Measurements from ENCODE around the gene EIF4E1B. TPM values are rescaled to one million over a fixed set of nuclear protein-coding genes. Genes with fewer than 3 reads are reported as not detected.

Gene EIF4E1B
- total RNA-seq, 1 donor from 2014 or later: not detected

DNA sequence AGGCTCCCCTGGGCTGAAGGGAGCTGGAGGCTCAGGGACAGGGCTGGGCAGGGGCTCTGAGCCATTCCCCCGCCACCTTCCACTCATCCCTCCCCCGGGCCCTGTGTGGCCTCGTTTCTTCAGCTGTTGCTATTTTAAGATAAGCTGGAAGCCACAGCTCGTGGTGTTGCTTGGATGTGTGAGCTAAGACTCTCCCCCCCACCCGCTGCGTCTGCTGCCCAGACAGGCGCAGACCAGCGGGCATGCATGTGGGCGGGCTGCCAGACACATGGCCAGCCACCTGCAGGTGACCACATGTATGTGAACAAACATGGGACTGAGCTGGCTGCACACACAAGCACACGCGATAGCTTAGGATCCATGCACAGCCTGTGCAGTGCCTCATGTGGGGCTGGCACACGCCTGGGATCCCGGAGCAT lies 8.8 kb upstream of the EIF4E1B start:
- no peaks in the 10 kb centered on the region for H3K9me3 Mint-ChIP-seq (ENCODE audit: unreplicated experiment)
- no peak overlapping the region for H3K27ac Mint-ChIP-seq (ENCODE audit: unreplicated experiment)
- H3K4me1 Mint-ChIP-seq (ENCODE audit: unreplicated experiment): peaks cover 10% of the 10 kb centered on the region
- DNase-seq (ENCODE audit: extremely low spot score, unreplicated experiment): no peak
- no peak overlapping the region for H3K4me3 Mint-ChIP-seq (ENCODE audit: unreplicated experiment)
- H3K27me3 Mint-ChIP-seq (ENCODE audit: unreplicated experiment): peaks cover 54% of the 10 kb centered on the region
- H3K36me3 Mint-ChIP-seq (ENCODE audit: unreplicated experiment): no peaks in the 10 kb centered on the region
- TF ChIP-seq, protein P1, sequence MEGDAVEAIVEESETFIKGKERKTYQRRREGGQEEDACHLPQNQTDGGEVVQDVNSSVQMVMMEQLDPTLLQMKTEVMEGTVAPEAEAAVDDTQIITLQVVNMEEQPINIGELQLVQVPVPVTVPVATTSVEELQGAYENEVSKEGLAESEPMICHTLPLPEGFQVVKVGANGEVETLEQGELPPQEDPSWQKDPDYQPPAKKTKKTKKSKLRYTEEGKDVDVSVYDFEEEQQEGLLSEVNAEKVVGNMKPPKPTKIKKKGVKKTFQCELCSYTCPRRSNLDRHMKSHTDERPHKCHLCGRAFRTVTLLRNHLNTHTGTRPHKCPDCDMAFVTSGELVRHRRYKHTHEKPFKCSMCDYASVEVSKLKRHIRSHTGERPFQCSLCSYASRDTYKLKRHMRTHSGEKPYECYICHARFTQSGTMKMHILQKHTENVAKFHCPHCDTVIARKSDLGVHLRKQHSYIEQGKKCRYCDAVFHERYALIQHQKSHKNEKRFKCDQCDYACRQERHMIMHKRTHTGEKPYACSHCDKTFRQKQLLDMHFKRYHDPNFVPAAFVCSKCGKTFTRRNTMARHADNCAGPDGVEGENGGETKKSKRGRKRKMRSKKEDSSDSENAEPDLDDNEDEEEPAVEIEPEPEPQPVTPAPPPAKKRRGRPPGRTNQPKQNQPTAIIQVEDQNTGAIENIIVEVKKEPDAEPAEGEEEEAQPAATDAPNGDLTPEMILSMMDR (IDR thresholded peaks at IDR 0.05): no peak

DNA sequence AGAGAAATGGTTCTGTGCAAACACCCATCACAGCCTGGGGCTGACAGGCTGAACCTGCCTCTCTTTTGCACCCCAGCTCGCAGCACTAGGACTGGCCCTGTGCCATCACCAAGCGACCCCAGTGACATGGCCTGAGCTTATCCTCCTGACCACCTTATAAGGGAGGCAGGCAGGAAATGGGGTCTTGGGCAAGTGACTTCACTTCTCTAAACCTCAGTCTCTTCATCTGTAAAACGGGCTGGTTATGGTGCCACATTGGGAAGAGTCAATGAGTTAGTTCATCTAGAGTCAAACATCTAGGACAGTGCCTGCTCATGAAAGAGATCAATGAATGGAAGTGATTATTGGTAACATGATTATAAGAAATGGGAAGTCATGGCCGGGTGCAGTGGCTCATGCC lies 6.3 kb upstream of the EIF4E1B start:
- H3K36me3 Mint-ChIP-seq (ENCODE audit: unreplicated experiment): no peaks in the 10 kb centered on the region
- H3K27ac Mint-ChIP-seq (ENCODE audit: unreplicated experiment): no peak overlapping the region
- H3K4me3 Mint-ChIP-seq (ENCODE audit: unreplicated experiment): no peak overlapping the region
- no peak for DNase-seq (ENCODE audit: extremely low spot score, unreplicated experiment)
- TF ChIP-seq, protein P1 (IDR thresholded peaks at IDR 0.05): no peak
- H3K4me1 Mint-ChIP-seq (ENCODE audit: unreplicated experiment): peaks cover 9% of the 10 kb centered on the region
- no peaks in the 10 kb centered on the region for H3K9me3 Mint-ChIP-seq (ENCODE audit: unreplicated experiment)
- peaks cover 60% of the 10 kb centered on the region for H3K27me3 Mint-ChIP-seq (ENCODE audit: unreplicated experiment)

DNA sequence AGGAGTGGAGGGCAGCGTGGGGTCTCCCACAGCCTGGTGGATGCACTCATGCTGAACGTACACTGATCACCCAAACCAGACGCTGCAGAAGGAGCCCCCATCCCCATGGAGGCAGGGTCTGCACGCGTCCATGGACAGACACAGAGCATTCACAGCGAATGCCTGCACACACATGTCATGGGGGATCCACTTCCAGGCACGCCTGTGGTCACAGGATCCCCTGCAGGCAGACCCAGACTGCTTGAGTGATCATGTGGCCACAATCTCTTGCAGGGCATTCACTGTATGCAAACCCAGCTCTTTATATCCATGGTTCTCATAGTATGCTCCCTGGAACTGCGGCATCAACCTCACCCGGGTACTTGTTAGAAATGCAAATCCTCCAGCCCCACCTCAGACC lies 5.5 kb upstream of the EIF4E1B start:
- Mint-ChIP-seq H3K36me3 (ENCODE audit: unreplicated experiment) (no peaks in the 10 kb centered on the region), H3K4me3 (ENCODE audit: unreplicated experiment) (no peak overlapping the region), H3K27me3 (ENCODE audit: unreplicated experiment) (peaks cover 64% of the 10 kb centered on the region), H3K9me3 (ENCODE audit: unreplicated experiment) (no peaks in the 10 kb centered on the region), H3K4me1 (ENCODE audit: unreplicated experiment) (peaks cover 14% of the 10 kb centered on the region), H3K27ac (ENCODE audit: unreplicated experiment) (no peak overlapping the region)
- DNase-seq (ENCODE audit: extremely low spot score, unreplicated experiment): no peak
- TF ChIP-seq, protein P1 (IDR thresholded peaks at IDR 0.05): no peak

DNA sequence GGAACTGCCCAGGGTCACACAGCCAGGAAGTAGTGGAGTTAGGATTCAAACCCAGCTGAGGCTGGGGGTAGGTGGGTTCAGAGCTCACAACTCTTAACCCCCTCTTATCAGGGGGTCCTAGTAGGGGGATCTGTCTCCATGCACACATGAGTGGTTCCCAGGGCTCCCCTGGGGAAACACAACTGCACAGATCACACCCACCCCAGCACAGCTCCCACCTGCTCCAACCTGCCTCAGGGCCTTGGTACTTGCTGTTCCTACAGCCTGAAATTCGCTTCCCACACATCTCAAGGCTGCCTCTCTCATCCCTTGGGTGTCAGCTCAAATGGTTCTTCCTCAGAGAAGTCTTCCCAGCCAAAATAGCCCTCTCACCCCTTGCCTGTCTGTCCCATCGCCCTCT lies 5.0 kb upstream of the EIF4E1B start:
- no peak overlapping the region for H3K4me3 Mint-ChIP-seq (ENCODE audit: unreplicated experiment)
- H3K4me1 Mint-ChIP-seq (ENCODE audit: unreplicated experiment): peaks cover 9% of the 10 kb centered on the region
- no peak overlapping the region for H3K27ac Mint-ChIP-seq (ENCODE audit: unreplicated experiment)
- no peaks in the 10 kb centered on the region for H3K9me3 Mint-ChIP-seq (ENCODE audit: unreplicated experiment)
- H3K27me3 Mint-ChIP-seq (ENCODE audit: unreplicated experiment): peaks cover 59% of the 10 kb centered on the region
- no peak for DNase-seq (ENCODE audit: extremely low spot score, unreplicated experiment)
- TF ChIP-seq, protein P1 (IDR thresholded peaks at IDR 0.05): no peak
- H3K36me3 Mint-ChIP-seq (ENCODE audit: unreplicated experiment): no peaks in the 10 kb centered on the region

DNA sequence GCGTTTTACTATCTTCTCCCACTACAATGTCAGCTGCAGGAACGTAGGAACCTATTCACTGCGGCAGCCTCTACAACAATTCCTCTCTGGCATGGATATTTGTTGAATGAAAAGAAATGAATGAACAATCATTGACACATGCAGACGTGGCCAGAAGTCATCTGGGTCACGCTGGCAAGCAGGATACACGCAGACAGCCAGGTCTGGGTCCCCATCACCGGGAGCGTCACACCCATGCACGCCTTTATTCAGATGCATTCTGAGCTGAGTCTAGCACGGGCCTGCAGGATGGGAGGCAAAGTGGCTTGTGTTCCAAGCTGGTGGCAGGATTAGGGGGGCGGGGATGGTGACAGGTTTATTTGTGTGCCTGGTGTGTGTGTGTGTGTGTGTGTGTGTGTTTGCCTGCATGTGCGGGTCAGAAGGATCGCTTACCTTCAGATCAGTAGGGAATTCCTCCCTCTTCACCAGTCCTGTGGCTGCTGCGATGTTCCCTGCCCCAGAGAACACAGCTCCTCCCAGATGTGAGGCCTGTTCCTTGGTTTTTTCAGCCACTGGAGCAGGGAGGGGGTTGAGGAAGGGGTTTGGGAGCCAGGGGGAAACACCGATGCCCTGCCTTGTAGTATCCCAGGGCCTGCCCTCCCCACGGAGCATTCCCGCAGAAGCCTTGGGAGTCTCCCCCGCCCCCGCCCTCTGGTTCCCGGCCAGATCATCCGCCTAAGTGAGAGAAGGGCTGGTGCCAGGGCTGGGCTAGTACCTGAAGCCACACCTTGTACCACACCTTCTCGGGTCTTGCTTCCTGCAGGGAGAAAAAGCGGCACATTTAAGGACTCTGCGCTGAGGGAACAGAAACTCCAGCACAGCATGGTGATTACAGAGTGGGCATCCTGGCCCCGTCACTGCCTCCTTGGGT lies 4.3 kb upstream of the EIF4E1B start:
- no peak for DNase-seq (ENCODE audit: extremely low spot score, unreplicated experiment)
- Mint-ChIP-seq H3K36me3 (ENCODE audit: unreplicated experiment) (no peaks in the 10 kb centered on the region), H3K27me3 (ENCODE audit: unreplicated experiment) (peaks cover 61% of the 10 kb centered on the region), H3K9me3 (ENCODE audit: unreplicated experiment) (no peaks in the 10 kb centered on the region), H3K4me1 (ENCODE audit: unreplicated experiment) (peaks cover 11% of the 10 kb centered on the region), H3K4me3 (ENCODE audit: unreplicated experiment) (no peak overlapping the region), H3K27ac (ENCODE audit: unreplicated experiment) (no peak overlapping the region)
- TF ChIP-seq, protein P1 (IDR thresholded peaks at IDR 0.05): no peak

Data from osteocyte (in vitro differentiated cells).